Measurements from ENCODE around the gene OSBPL2.

Gene OSBPL2

GRCh38 chr20:62237801-62238568 lies at the start of gene OSBPL2:
Gene OSBPL2 (plus strand): TSS chr20:62238521. CDS start chr20:62256185, 17,664 bp downstream.
- DNase-seq: peak; percentile 99

GRCh38 chr20:62190639-62191411 lies 47.5 kb upstream of the OSBPL2 start:
- no peak for DNase-seq

DNA sequence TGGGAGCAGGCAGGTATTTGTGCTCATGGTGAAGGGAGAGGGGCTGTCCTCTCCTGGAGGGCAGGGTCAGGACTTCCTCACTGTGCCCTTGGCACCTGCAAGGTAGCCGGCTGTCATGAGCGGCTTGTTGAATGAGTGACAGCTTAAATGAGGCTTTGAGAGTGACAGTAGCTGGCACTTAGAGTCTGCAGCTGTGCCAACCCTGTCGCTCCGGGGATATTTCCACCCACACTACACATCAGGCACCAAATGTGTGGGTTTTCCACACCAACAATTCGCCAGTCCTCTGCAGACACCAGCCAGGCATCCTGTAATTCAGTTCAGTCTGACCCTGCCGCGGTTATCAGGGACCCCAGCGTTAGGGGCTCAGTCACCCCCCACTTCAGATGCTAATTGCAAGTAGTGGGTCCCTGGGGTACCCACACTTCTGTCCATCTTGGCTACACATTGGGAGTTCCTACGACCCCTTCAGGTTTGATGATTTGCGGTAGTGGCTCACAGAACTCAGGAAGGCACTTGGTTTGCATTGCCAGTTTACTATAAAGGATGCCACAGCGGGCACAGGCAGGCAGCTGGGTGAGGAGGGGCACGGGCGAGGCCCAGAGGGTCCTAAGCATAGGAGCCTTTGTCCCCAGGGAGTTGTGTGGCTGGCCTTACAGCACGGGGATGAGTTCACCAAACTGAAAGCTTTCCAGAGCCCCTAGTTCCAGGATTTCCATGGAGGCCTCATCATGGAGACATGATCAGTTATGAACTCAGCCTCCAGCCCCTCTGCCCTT lies 46.4 kb upstream of the OSBPL2 start:
- no peak for DNase-seq

- DNase-seq: no peak
These were observed 45.7 kb upstream of the OSBPL2 start for GRCh38 chr20:62192635-62193034.

- DNase-seq: no peak
These were observed 45.0 kb upstream of the OSBPL2 start for GRCh38 chr20:62193079-62194025.

GRCh38 chr20:62195075-62195405 lies 43.3 kb upstream of the OSBPL2 start:
- DNase-seq: no peak

DNA sequence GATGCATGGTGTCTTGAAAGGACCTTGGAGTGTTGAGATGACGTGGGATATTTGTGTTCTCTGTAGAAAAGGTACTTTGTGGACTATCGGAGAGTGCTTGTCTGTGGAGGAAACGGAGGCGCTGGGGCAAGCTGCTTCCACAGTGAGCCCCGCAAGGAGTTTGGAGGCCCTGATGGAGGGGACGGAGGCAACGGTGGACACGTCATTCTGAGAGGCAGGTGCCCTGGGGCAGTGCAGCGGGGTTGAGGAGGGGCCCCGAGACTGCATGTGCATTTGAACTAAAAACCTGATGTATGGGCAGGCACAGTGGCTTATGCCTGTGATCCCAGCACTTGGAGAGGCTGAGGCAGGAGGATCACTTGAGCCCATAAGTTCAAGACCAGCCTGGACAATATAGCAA lies 42.6 kb upstream of the OSBPL2 start:
- no peak for DNase-seq

DNA sequence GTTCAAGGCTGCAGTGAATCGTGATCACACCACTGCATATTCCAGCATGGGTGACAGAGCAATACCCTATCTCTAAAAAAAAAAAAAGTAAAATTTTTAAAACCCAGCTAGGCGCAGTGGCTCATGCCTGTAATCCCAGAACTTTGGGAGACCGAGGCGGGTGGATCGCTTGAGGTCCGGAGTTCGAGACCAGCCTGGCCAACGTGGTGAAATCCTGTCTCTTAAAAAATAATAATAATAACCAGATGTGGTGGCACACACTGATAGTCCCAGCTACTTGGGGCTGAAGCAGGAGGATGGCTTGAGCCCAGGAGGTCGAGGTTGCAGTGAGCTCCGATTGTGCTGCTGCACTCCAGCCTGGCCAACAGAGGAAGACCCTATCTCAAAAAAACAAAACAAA lies 42.0 kb upstream of the OSBPL2 start:
- no peak for DNase-seq

- DNase-seq: no peak
These were observed 41.0 kb upstream of the OSBPL2 start for GRCh38 chr20:62197311-62197710.

DNA sequence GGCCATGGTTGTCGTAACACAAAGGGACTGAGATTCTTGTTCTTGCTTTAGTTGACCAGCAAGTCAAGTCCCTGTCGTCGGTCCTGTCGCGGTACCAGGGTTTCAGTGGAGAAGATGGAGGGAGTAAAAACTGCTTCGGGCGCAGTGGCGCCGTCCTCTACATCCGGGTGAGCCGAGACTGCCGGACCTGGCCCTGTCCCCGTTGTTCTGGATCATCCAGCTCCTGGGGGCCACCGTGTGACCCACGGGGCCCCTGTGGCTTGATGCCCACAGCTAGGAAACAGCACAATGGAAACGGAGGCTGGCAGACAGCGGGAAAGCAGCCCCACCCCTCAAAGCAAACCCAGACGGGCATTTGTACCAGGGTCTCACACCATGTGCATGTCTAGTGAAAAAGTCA lies 40.5 kb upstream of the OSBPL2 start:
- DNase-seq: no peak

DNA sequence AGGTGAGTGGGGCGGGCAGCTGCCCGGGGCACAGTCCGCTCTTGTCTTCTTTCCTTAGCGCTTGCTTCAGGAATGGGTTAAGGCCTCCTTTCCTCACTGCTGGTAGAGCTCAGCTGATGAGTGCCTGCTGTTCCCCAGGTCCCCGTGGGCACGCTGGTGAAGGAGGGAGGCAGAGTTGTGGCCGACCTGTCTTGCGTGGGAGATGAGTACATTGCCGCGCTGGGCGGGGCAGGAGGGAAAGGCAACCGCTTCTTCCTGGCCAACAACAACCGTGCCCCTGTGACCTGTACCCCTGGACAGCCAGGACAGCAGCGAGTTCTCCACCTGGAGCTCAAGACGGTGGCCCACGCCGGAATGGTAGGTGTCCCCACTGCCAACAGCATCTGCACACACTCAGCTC lies 39.8 kb upstream of the OSBPL2 start:
- no peak for DNase-seq

GRCh38 chr20:62198931-62199330 lies 39.4 kb upstream of the OSBPL2 start:
- DNase-seq: no peak

- DNase-seq: no peak
These were observed 37.7 kb upstream of the OSBPL2 start for GRCh38 chr20:62200491-62201172.

DNA sequence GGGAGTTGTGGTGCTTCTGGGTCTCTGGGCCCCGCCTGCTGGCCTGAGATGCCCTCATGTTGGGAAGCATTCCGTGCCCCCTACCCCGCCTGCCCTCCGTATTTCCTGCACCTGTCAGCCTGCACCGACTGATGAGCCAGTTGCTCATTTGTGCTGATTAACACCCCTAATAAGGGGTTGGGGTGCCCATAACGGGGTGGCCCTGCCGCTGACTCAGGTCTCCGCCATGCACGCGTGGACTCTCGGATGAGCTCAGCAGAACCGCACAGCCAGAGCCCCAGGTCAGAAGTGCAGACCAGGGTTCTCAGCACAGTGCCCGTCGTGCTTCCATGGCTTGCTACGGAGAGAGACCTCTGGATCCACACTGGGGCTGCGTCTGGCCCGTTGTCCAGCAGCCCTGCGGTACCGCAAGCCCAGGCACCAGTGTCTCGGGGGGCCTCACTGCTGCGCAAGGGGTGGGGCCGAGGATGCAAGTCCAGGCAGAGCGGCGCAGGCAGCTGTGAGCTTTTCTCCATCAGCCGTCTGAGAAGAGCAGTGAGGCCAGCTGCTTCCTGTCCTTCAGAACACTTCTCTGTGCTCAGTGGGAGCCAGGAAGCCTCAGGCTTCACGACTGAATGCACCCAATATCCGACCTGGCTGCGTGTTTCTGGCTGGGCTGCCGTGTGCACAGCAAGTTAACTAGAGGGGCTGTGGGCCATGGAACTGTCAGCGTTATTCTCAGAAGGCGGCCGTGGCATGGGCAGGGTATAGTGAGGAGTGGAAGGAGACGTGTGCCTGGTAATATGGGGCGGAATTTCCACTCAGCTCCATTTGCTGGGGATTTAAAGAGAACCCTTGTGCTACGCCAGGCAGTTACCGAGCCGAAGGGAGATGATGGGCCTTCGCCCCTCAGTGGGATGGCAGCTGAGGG lies 36.9 kb upstream of the OSBPL2 start:
- no peak for DNase-seq

DNA sequence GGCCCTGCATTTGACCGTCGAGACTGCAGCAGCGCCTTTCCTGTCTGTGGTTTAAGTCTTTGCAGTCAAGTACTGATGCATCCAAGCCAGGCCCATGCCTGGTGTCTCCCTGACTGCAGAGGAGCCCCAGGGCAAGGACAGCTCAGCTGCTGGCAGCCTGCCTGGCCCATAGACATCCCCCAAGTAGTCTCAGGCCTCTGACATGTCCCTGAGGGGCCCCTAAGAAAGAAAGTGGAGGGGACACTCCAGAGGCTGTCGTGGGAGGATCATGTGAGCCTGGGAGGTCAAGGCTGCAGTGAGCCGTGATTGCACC lies 36.3 kb upstream of the OSBPL2 start:
- DNase-seq: no peak

DNA sequence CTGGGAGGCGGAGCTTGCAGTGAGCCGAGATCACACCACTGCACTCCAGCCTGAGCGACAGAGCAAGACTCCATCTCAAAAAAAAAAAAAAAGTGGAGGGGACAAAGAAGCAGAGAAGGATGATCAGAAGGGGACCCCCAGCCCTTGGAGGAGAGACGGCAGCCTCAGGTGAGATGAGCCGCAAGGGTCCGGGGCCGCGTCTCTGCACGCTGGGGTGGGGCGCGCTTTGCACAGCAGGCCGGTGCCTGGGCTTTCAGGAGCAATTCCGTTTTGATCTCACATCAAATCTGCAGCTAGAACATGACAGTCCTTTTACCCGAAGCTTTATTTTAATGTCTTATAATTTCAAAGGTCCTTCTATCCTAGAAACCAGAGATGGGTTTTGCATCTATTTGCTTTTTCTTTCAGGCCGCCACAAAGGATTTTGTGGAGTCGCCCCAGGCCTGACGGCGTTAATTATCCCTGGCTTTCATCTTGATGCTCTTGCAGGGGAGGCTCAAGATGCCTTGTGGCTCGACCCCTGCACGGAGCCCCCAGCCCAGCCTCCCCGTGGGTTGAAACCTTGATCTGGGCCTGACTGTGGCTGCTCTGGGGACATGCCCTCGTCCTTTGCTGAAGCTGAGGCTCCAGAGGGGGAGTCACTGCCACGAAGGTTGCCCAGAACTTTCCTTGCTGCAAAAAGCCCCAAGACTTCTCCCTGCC lies 35.5 kb upstream of the OSBPL2 start:
- DNase-seq: no peak

DNA sequence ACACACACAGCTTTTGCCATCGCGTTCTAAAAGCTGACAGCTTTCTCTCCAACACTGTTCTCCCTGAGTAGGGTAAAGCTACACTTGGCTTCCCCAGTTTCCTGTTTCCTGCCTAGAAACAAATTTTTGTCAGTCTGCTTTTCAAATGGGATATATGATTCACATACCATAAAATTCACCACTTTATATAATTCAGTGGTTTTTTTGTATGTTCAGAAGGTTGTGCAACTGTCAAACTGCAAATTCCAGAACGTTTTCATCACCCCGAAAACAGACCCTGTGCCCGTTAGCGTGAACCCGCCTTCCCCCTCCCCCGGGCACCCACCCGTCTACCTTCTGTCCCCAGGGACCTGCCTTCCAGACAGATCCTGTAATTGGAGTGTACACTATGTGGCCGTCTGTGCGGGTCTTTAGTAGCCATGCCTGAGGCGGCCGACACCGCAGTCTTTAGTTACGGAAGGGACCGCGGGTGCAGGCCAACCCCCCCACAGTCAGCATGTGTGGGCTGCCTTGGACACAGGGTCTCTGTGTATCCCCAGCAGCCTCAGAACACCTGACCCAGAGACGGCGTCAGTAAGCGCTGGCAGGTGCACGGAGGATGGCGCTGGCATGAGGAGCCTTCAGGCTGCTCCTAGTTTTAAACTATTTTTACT lies 34.8 kb upstream of the OSBPL2 start:
- no peak for DNase-seq

DNA sequence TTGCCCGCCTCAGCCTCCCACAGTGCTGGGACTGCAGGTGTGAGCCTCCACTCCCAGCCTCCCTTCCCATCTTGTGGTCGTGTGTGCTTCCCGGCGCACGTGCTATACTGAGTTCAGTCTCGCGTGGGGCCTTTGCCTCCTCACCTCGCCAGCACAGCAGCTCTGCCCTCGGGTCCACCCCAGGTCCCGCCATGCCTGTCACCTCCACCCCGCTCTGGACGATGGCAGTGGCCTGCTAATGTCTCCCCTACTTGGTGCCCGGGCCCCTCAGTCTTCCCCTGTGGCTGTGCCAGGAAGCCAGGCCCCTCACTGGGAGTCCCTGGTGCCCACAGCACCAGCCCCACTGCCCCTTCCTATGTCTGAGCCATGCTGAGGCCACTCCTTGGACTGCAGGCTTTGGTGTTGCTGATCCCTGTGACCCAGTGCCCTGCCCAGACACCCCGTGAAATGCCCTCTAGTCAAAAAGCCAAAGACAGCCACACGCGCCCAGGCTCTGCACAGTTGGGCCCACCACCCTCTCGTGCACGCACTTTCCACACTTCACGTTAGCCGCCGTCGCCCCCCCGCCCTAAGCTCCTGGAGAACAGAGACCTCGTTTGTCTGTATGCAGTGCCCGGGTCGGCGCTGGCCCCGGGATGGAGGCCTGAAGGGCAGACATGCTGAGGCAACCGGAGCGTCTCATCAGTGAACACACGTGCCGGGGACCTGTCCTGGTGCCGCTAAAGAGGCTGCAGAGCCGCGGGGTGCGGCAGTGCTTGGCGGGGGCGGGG lies 32.5 kb upstream of the OSBPL2 start:
- no peak for DNase-seq

DNA sequence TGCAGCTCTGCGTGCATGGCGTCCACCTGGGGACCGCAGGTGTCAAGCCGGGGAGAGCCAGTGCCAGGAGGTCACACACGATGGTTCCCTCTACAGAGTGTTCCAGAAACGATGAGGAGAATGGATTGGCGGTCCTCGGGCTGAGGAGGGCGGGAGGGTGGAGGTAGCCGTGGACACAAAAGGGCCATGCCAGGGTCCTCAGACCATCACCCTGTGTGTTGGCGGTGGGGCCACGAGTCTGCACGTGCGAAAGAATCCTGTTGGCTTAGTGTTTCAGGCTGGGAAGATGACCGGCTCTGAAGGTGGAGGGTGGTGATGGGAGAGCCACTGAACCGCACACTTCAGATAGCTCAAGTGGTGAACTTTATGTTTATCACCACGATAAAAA lies 31.9 kb upstream of the OSBPL2 start:
- no peak for DNase-seq

All from SHP77 treated with DMSO at 0.1 percent for 48 hours (cell line).